ENCODE results near the gene YPEL5.

YPEL5 gene

DNA sequence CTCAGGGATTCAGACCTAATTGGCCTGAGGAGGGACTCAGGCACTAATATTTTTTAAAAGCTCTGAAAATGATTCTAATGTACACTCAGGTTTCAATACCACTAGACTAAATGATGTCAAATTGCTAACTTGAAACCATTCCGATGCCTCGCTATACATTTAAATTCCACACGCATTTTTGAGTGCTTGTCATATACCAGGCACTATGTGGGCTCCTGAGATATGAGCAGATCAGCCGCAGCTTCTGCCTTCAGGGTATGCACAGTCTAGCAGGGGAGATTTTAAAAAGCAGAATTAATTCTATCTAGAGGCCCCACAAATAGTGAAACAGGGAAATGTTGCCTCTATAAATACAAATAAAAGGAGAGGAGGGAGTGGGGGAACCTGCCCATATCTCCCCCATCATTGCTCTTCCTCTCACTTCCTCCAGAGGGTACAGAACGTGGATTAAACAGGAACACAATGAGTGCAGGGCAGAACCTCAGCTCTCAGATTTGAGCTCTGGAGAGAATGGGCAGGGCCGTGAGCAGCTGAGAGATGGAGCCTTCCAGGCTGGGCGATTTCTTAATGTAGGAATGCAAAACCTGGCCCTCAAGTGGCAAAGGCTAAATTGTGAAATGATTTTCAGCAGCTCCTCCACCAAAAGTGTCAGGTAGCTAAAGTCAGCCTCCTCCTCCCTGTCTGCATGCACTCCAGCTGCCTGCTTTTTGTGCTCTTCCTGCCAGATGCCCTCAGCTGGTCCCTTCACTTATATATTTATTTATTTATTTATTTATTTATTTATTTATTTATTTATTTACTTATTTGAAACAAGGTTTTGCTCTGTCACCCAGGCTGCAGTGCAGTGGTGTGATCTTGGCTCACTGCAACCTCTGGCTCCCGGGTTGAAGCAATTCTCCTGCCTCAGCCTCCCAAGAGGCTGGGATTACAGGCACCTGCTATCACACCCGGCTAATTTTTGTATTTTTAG is 59.9 kb downstream of the YPEL5 start:
- Histone ChIP-seq H2AFZ (ENCODE audit: low read depth, low read length, severe bottlenecking) (no peak overlapping the region), H3K36me3 (ENCODE audit: low read length) (no peaks in the 10 kb centered on the region), H3K9ac (ENCODE audit: low read length) (no peak overlapping the region), H3F3A (ENCODE audit: insufficient read depth) (no peaks in the 10 kb centered on the region), H3K79me2 (ENCODE audit: insufficient read depth, low read length) (no peaks in the 10 kb centered on the region), H3K9me3 (ENCODE audit: insufficient read depth, low read length) (no peaks in the 10 kb centered on the region), H3K9me2 (replicated peaks; ENCODE audit: insufficient read depth, low read length) (no peaks in the 10 kb centered on the region), H3K27ac (ENCODE audit: low read depth, low read length) (no peak overlapping the region), H3K4me2 (ENCODE audit: low read depth, low read length, poor library complexity, severe bottlenecking) (no peak overlapping the region), H3K27me3 (ENCODE audit: low read length) (no peaks in the 10 kb centered on the region), H4K20me1 (ENCODE audit: low read depth, low read length) (no peaks in the 10 kb centered on the region), H3K4me3 (ENCODE audit: insufficient read depth, low read length, poor library complexity, severe bottlenecking) (no peak overlapping the region)
- TF ChIP-seq EZH2phosphoT487 (conservative IDR thresholded peaks at IDR 0.05; ENCODE audit: low read length) = no peak
- TF ChIP-seq, protein P1, sequence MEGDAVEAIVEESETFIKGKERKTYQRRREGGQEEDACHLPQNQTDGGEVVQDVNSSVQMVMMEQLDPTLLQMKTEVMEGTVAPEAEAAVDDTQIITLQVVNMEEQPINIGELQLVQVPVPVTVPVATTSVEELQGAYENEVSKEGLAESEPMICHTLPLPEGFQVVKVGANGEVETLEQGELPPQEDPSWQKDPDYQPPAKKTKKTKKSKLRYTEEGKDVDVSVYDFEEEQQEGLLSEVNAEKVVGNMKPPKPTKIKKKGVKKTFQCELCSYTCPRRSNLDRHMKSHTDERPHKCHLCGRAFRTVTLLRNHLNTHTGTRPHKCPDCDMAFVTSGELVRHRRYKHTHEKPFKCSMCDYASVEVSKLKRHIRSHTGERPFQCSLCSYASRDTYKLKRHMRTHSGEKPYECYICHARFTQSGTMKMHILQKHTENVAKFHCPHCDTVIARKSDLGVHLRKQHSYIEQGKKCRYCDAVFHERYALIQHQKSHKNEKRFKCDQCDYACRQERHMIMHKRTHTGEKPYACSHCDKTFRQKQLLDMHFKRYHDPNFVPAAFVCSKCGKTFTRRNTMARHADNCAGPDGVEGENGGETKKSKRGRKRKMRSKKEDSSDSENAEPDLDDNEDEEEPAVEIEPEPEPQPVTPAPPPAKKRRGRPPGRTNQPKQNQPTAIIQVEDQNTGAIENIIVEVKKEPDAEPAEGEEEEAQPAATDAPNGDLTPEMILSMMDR (IDR thresholded peaks at IDR 0.05; ENCODE audit: insufficient read depth, low read length, poor library complexity, severe bottlenecking) = no peak

DNA sequence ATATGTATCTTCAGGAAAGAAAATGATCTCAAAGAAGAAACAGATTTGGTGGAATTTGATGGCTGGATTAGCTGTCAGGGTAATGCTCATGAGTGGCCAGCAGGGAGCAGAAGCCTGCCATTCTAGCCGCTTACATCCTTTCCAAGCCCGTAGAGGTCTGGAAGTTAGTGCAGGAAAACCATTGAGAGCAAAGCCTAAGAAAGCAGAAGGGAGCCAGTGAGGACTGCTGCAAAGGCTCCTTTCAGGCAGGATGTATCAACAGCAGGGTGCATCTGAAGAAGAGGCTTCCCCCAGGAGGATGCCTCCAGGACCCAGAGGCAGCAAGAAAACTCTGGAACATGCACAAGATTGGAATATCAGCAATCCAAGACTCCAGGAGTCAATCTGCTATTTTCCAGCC is 61.6 kb downstream of the YPEL5 start:
- H3K27ac ChIP-seq (ENCODE audit: low read depth, low read length) = no peak overlapping the region
- TF ChIP-seq EZH2phosphoT487 (conservative IDR thresholded peaks at IDR 0.05; ENCODE audit: low read length) = no peak
- TF ChIP-seq, protein P1 (IDR thresholded peaks at IDR 0.05; ENCODE audit: insufficient read depth, low read length, poor library complexity, severe bottlenecking) = peak; percentile 83
- H3K4me3 ChIP-seq (ENCODE audit: insufficient read depth, low read length, poor library complexity, severe bottlenecking) = no peak overlapping the region
- H3K27me3 ChIP-seq (ENCODE audit: low read length) = no peaks in the 10 kb centered on the region
- no peaks in the 10 kb centered on the region for H3F3A ChIP-seq (ENCODE audit: insufficient read depth)
- no peaks in the 10 kb centered on the region for H3K9me3 ChIP-seq (ENCODE audit: insufficient read depth, low read length)
- H3K9ac ChIP-seq (ENCODE audit: low read length) = no peak overlapping the region
- no peaks in the 10 kb centered on the region for H3K79me2 ChIP-seq (ENCODE audit: insufficient read depth, low read length)
- H3K9me2 ChIP-seq (replicated peaks; ENCODE audit: insufficient read depth, low read length) = no peaks in the 10 kb centered on the region
- no peaks in the 10 kb centered on the region for H3K36me3 ChIP-seq (ENCODE audit: low read length)
- no peaks in the 10 kb centered on the region for H4K20me1 ChIP-seq (ENCODE audit: low read depth, low read length)
- H2AFZ ChIP-seq (ENCODE audit: low read depth, low read length, severe bottlenecking) = no peak overlapping the region
- H3K4me2 ChIP-seq (ENCODE audit: low read depth, low read length, poor library complexity, severe bottlenecking) = no peak overlapping the region

DNA sequence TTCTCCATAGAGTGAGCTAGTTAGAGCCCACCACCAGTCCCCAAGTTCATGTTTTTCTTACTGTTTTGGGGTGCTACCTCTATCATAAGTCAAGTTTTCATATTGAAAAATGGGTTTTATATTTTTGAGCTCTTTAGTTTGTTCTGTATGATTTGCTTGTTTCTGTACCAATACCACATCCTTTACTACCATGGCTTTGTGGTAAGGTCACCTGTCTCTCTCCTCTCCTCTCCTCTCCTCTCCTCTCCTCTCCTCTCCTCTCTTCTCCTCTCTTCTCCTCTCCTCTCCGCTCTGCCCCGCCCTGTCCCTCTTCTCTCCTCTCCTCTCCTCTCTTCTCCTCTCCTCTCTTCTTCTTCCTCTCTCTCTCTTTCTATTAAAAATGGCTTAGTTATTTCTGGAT is 62.4 kb downstream of the YPEL5 start:
- Histone ChIP-seq H3K9me2 (replicated peaks; ENCODE audit: insufficient read depth, low read length) (no peaks in the 10 kb centered on the region), H3K4me2 (ENCODE audit: low read depth, low read length, poor library complexity, severe bottlenecking) (no peak overlapping the region), H3K9ac (ENCODE audit: low read length) (no peak overlapping the region), H3K27ac (ENCODE audit: low read depth, low read length) (no peak overlapping the region), H3K4me3 (ENCODE audit: insufficient read depth, low read length, poor library complexity, severe bottlenecking) (no peak overlapping the region), H3K36me3 (ENCODE audit: low read length) (no peaks in the 10 kb centered on the region), H2AFZ (ENCODE audit: low read depth, low read length, severe bottlenecking) (no peak overlapping the region), H3F3A (ENCODE audit: insufficient read depth) (no peaks in the 10 kb centered on the region), H3K27me3 (ENCODE audit: low read length) (no peaks in the 10 kb centered on the region), H3K9me3 (ENCODE audit: insufficient read depth, low read length) (no peaks in the 10 kb centered on the region), H4K20me1 (ENCODE audit: low read depth, low read length) (no peaks in the 10 kb centered on the region), H3K79me2 (ENCODE audit: insufficient read depth, low read length) (no peaks in the 10 kb centered on the region)
- TF ChIP-seq, protein P1 (IDR thresholded peaks at IDR 0.05; ENCODE audit: insufficient read depth, low read length, poor library complexity, severe bottlenecking) = no peak
- TF ChIP-seq EZH2phosphoT487 (conservative IDR thresholded peaks at IDR 0.05; ENCODE audit: low read length) = no peak

Measured in SU-DHL-6 (cell line).